HepG2 (cell line): ENCODE data around the gene PDIA2. TPM values are rescaled to one million over a fixed set of nuclear protein-coding genes. Genes with fewer than 3 reads are reported as not detected.

Source experiments
- ELF3 ChIP-seq: IDR thresholded peaks from 2 replicates; pipeline ENCODE4 v1.6.1; 2016; ENCODE audit warnings: missing genetic modification reagents, missing compliant biosample characterization
- EZH2 ChIP-seq: conservative IDR thresholded peaks from 2 replicates; pipeline ENCODE4 v1.6.1; 2012; ENCODE audit warnings: mild to moderate bottlenecking, low read depth, low read length, moderate library complexity
- FIP1L1 ChIP-seq: fragments of 200-400 bp; formaldehyde crosslinking; IDR thresholded peaks from 2 replicates; pipeline ENCODE4 v1.6.1; 2018; ENCODE audit warnings: low read depth, mild to moderate bottlenecking, low read length, moderate library complexity, borderline replicate concordance; ENCODE audit not compliant: insufficient read depth
- GATAD1 ChIP-seq: IDR thresholded peaks from 2 replicates; pipeline ENCODE4 v1.6.1; 2016; ENCODE audit warnings: missing genetic modification reagents, missing compliant biosample characterization
- GFI1 ChIP-seq: sonication (generic); formaldehyde crosslinking; IDR thresholded peaks from 2 replicates; pipeline ENCODE4 v1.5.0; 2020; ENCODE audit warnings: missing genetic modification reagents, mild to moderate bottlenecking, borderline replicate concordance
- GLI4 ChIP-seq: sonication (generic); formaldehyde crosslinking; IDR thresholded peaks from 2 replicates; pipeline ENCODE4 v1.5.1; 2020; ENCODE audit warnings: missing genetic modification reagents, mild to moderate bottlenecking, moderate library complexity, borderline replicate concordance
- HHEX ChIP-seq: IDR thresholded peaks from 2 replicates; pipeline ENCODE4 v1.6.1; 2016; ENCODE audit warnings: control low read depth
- HNRNPL ChIP-seq: fragments of 200-400 bp; formaldehyde crosslinking; IDR thresholded peaks from 2 replicates; pipeline ENCODE4 v1.6.1; 2017; ENCODE audit warnings: mild to moderate bottlenecking, low read depth, low read length
- NR3C1 ChIP-seq: sonication (generic); formaldehyde crosslinking; IDR thresholded peaks from 2 replicates; pipeline ENCODE4 v1.4.0; 2020; ENCODE audit warnings: missing genetic modification reagents
- PLRG1 ChIP-seq: fragments of 450-650 bp; conservative IDR thresholded peaks from 2 replicates; pipeline ENCODE4 v1.6.1; 2016
- SAFB2 ChIP-seq: sonication (generic); formaldehyde crosslinking; IDR thresholded peaks from 2 replicates; pipeline ENCODE4 v1.5.1; 2020; ENCODE audit warnings: missing genetic modification reagents, low read depth, mild to moderate bottlenecking, borderline replicate concordance
- SIX4 ChIP-seq: sonication (generic); formaldehyde crosslinking; IDR thresholded peaks from 2 replicates; pipeline ENCODE4 v1.4.0; 2020; ENCODE audit warnings: missing genetic modification reagents
- SKI ChIP-seq: fragments of 450-650 bp; IDR thresholded peaks from one replicate; pipeline ENCODE4 v1.6.1; 2018; ENCODE audit warnings: mild to moderate bottlenecking; ENCODE audit not compliant: partially characterized antibody
- ZNF12 ChIP-seq: sonication (generic); formaldehyde crosslinking; IDR thresholded peaks from 2 replicates; pipeline ENCODE4 v1.5.0; 2020; ENCODE audit warnings: missing genetic modification reagents
- ZNF225 ChIP-seq: sonication (generic); formaldehyde crosslinking; IDR thresholded peaks from 2 replicates; pipeline ENCODE4 v1.4.0; 2020; ENCODE audit warnings: mild to moderate bottlenecking, missing genetic modification reagents
- ZNF24 ChIP-seq: fragments of 450-650 bp; IDR thresholded peaks from 2 replicates; pipeline ENCODE4 v1.6.1; 2017; ENCODE audit warnings: antibody characterized with exemption, mild to moderate bottlenecking
- ZNF354B ChIP-seq: sonication (generic); formaldehyde crosslinking; IDR thresholded peaks from 2 replicates; pipeline ENCODE4 v1.8.0; 2022; ENCODE audit warnings: mild to moderate bottlenecking, missing genetic modification reagents
- ZNF564 ChIP-seq: sonication (generic); formaldehyde crosslinking; IDR thresholded peaks from 2 replicates; pipeline ENCODE4 v1.8.1; 2023; ENCODE audit warnings: mild to moderate bottlenecking, missing genetic modification reagents
- ZNF75D ChIP-seq: sonication (generic); formaldehyde crosslinking; IDR thresholded peaks from 2 replicates; pipeline ENCODE4 v1.8.1; 2023; ENCODE audit warnings: missing genetic modification reagents, mild to moderate bottlenecking, borderline replicate concordance
- ZNF83 ChIP-seq: sonication (generic); formaldehyde crosslinking; IDR thresholded peaks from 2 replicates; pipeline ENCODE4 v1.4.0; 2020; ENCODE audit warnings: missing genetic modification reagents, mild to moderate bottlenecking, borderline replicate concordance
- ZNF883 ChIP-seq: sonication (generic); formaldehyde crosslinking; IDR thresholded peaks from 2 replicates; pipeline ENCODE4 v1.5.1; 2020; ENCODE audit warnings: mild to moderate bottlenecking, missing genetic modification reagents; ENCODE audit errors: not compliant biosample characterization
- polyA plus RNA-seq, 8 experiments: library from polyadenylated mRNA; depleted of rRNA in 3 of 8; stranded (reverse) in 7 of 8; unstranded in 1 of 8; fragments of >200 nt; fragmentation: Illumina TruSeq in 4 of 8; extraction: Trizol in 4 of 8; gene quantifications; 2 replicates each; pipeline versions ENCODE4 v1.2.1 to v1.2.3, GENCODE V29; 2011 to 2016; ENCODE audit warnings: low read depth in 4 of 8, missing spikeins in 1 of 8, mixed read lengths in 1 of 8; ENCODE audit not compliant: insufficient read depth in 1 of 8
- total RNA-seq, 5 experiments: library from RNA; depleted of rRNA; stranded (reverse); fragments of >200 nt; fragmentation: Illumina TruSeq; extraction: Trizol; gene quantifications; 2 replicates each; pipeline ENCODE4 v1.2.3, GENCODE V29; 2016; ENCODE audit warnings: low read depth in 1 of 5
- TF ChIP-seq, protein P1 (sequence below): sonication (generic); formaldehyde crosslinking; IDR thresholded peaks from 2 replicates; pipeline ENCODE4 v1.4.0; 2020; ENCODE audit warnings: missing genetic modification reagents
- TF ChIP-seq, protein P2 (sequence below): sonication (generic); formaldehyde crosslinking; IDR thresholded peaks from 2 replicates; pipeline ENCODE4 v1.5.0; 2020; ENCODE audit warnings: mild to moderate bottlenecking, missing genetic modification reagents
- TF ChIP-seq, protein P3 (sequence below): sonication (generic); formaldehyde crosslinking; IDR thresholded peaks from 2 replicates; pipeline ENCODE4 v1.4.0; 2020; ENCODE audit warnings: mild to moderate bottlenecking, missing genetic modification reagents, borderline replicate concordance
- TF ChIP-seq, protein P4 (sequence below): sonication (generic); formaldehyde crosslinking; IDR thresholded peaks from 2 replicates; pipeline ENCODE4 v1.5.0; 2020; ENCODE audit warnings: missing genetic modification reagents

The PDIA2 gene
- total and polyA plus RNA-seq, 2 of the 13 experiments (the other 11 are each of a cell fraction or from before 2014, with no cell fraction given) = 0.35 to 1.9 TPM

DNA sequence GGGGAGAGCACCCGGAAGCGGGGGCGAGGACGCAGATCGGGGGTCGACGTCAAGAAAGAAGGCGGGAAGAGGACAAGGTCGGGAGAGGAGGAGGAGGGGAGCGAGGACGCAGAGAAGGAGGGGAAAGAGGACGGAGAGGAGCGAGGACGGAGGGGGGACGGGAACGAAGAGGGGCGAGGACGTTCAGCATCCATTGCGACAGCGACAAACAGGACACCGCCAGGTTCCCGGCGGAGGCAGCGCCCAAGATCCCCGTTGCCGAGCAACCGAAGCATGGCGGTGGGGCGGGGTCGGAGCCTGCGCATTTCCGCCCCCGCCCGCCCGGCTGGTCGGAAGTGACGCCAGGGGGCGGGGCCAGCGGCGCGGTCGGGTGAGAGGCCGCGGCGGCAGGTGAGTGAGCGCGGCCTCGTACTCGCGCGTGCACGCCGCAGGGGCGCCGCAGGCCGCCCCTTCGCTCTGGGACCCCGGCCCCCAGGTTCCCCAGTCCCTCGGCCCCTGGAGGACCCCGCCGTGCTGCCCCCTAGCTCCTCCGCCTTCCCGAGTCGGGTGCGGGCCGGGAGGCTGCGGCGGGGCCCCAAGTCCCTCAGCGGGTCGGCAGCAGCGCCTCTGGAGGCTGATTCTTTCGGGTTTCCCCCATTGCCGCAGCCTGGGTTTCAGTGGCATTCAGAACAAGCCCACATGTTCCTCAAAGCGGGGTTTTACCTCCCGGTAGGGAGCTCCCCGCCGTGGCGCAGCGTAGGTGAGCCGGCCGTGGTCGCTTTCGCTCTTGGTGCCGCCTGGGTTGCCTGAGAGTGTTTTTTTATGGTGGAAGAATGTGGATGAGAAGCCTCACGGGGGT, 48.3 kb upstream of the PDIA2 start, which contains the start of gene FAM234A (continued):
- TF ChIP-seq, protein P1, sequence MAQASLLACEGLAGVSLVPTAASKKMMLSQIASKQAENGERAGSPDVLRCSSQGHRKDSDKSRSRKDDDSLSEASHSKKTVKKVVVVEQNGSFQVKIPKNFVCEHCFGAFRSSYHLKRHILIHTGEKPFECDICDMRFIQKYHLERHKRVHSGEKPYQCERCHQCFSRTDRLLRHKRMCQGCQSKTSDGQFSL (CRISPR knock-in tag) = no peak
- TF ChIP-seq GFI1 (CRISPR knock-in tag) = peak; percentile 51; the same call in 1 of the 2 replicates
- peak; percentile 64 for TF ChIP-seq ELF3 (CRISPR knock-in tag)
- no peak for TF ChIP-seq SKI
- TF ChIP-seq ZNF564 (CRISPR knock-in tag) = 0 out of 2 replicates have a peak, but pooled peaks have one; percentile 57
- TF ChIP-seq, protein P2, sequence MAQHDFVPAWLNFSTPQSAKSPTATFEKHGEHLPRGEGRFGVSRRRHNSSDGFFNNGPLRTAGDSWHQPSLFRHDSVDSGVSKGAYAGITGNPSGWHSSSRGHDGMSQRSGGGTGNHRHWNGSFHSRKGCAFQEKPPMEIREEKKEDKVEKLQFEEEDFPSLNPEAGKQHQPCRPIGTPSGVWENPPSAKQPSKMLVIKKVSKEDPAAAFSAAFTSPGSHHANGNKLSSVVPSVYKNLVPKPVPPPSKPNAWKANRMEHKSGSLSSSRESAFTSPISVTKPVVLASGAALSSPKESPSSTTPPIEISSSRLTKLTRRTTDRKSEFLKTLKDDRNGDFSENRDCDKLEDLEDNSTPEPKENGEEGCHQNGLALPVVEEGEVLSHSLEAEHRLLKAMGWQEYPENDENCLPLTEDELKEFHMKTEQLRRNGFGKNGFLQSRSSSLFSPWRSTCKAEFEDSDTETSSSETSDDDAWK (CRISPR knock-in tag) = no peak
- TF ChIP-seq, protein P3, sequence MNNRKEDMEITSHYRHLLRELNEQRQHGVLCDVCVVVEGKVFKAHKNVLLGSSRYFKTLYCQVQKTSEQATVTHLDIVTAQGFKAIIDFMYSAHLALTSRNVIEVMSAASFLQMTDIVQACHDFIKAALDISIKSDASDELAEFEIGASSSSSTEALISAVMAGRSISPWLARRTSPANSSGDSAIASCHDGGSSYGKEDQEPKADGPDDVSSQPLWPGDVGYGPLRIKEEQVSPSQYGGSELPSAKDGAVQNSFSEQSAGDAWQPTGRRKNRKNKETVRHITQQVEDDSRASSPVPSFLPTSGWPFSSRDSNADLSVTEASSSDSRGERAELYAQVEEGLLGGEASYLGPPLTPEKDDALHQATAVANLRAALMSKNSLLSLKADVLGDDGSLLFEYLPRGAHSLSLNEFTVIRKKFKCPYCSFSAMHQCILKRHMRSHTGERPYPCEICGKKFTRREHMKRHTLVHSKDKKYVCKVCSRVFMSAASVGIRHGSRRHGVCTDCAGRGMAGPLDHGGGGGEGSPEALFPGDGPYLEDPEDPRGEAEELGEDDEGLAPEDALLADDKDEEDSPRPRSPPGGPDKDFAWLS (CRISPR knock-in tag) = no peak
- TF ChIP-seq ZNF83 (CRISPR knock-in tag) = no peak
- TF ChIP-seq ZNF883 (CRISPR knock-in tag) = peak; percentile 26
- TF ChIP-seq SIX4 (CRISPR knock-in tag) = no peak
- TF ChIP-seq HHEX = no peak
- TF ChIP-seq GATAD1 (CRISPR knock-in tag) = peak; percentile 49; the same call in 1 of the 2 replicates
- no peak for TF ChIP-seq NR3C1 (CRISPR knock-in tag)
- TF ChIP-seq, protein P4, sequence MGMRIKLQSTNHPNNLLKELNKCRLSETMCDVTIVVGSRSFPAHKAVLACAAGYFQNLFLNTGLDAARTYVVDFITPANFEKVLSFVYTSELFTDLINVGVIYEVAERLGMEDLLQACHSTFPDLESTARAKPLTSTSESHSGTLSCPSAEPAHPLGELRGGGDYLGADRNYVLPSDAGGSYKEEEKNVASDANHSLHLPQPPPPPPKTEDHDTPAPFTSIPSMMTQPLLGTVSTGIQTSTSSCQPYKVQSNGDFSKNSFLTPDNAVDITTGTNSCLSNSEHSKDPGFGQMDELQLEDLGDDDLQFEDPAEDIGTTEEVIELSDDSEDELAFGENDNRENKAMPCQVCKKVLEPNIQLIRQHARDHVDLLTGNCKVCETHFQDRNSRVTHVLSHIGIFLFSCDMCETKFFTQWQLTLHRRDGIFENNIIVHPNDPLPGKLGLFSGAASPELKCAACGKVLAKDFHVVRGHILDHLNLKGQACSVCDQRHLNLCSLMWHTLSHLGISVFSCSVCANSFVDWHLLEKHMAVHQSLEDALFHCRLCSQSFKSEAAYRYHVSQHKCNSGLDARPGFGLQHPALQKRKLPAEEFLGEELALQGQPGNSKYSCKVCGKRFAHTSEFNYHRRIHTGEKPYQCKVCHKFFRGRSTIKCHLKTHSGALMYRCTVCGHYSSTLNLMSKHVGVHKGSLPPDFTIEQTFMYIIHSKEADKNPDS (CRISPR knock-in tag) = no peak
- TF ChIP-seq ZNF75D (CRISPR knock-in tag) = no peak
- no peak for TF ChIP-seq HNRNPL
- TF ChIP-seq GLI4 (CRISPR knock-in tag) = no peak
- no peak for TF ChIP-seq PLRG1
- TF ChIP-seq ZNF225 (CRISPR knock-in tag) = 0 out of 2 replicates have a peak, but pooled peaks have one; percentile 9
- peak; percentile 1; the same call in 1 of the 2 replicates for TF ChIP-seq ZNF12 (CRISPR knock-in tag)
- no peak for TF ChIP-seq ZNF354B (CRISPR knock-in tag)
- no peak for TF ChIP-seq ZNF24
- TF ChIP-seq EZH2 = no peak
- TF ChIP-seq FIP1L1 = no peak
- TF ChIP-seq SAFB2 = peak; percentile 81; the same call in 1 of the 2 replicates
